Measurements from ENCODE around the gene VEGFD.

Gene VEGFD

GRCh38 chrX:15299941-15300851 lies 84.0 kb downstream of the VEGFD start:
- DNase-seq (ENCODE audit: low spot score in 2 of 2): no peak

GRCh38 chrX:15298780-15299179 lies 85.4 kb downstream of the VEGFD start:
- Mint-ChIP-seq H3K36me3 (no peaks in the 10 kb centered on the region), H3K27ac (no peak overlapping the region), H3K9me3 (no peaks in the 10 kb centered on the region), H3K4me1 (peaks cover 8% of the 10 kb centered on the region), H3K4me3 (no peak overlapping the region)
- DNase-seq (ENCODE audit: low spot score in 2 of 2) (no peak), ATAC-seq (no peak)

More at GRCh38 chrX:15299941-15300851, 84.0 kb downstream of the VEGFD start:
- H3K9me3 Mint-ChIP-seq: no peaks in the 10 kb centered on the region
- no peaks in the 10 kb centered on the region for H3K36me3 Mint-ChIP-seq
- H3K4me3 Mint-ChIP-seq: no peak overlapping the region
- peaks cover 8% of the 10 kb centered on the region for H3K4me1 Mint-ChIP-seq
- ATAC-seq: no peak
- no peak overlapping the region for H3K27ac Mint-ChIP-seq

GRCh38 chrX:15298201-15298600 lies 86.0 kb downstream of the VEGFD start:
- no peak for DNase-seq (ENCODE audit: low spot score in 2 of 2)
- no peaks in the 10 kb centered on the region for H3K9me3 Mint-ChIP-seq
- peaks cover 8% of the 10 kb centered on the region for H3K4me1 Mint-ChIP-seq
- no peak for ATAC-seq
- no peak overlapping the region for H3K27ac Mint-ChIP-seq
- H3K36me3 Mint-ChIP-seq: no peaks in the 10 kb centered on the region
- H3K4me3 Mint-ChIP-seq: no peak overlapping the region
